A549 treated with RU486 at 1 μM for 4 hours (cell line): Measurements from ENCODE around the gene BRME1. TPM values are rescaled to one million over a fixed set of nuclear protein-coding genes. Genes with fewer than 3 reads are reported as not detected.

Experiments
- total RNA-seq: library from RNA; stranded (reverse); fragments of 200-300 nt; extraction: Qiagen RNA extraction; gene quantifications from 5 replicates; pipeline ENCODE4 v1.2.3, GENCODE V29; 2022; ENCODE audit warnings: low read depth

Gene BRME1
- 0.16 to 0.62 TPM (median 0.39 TPM) in 5 replicates for total RNA-seq

DNA sequence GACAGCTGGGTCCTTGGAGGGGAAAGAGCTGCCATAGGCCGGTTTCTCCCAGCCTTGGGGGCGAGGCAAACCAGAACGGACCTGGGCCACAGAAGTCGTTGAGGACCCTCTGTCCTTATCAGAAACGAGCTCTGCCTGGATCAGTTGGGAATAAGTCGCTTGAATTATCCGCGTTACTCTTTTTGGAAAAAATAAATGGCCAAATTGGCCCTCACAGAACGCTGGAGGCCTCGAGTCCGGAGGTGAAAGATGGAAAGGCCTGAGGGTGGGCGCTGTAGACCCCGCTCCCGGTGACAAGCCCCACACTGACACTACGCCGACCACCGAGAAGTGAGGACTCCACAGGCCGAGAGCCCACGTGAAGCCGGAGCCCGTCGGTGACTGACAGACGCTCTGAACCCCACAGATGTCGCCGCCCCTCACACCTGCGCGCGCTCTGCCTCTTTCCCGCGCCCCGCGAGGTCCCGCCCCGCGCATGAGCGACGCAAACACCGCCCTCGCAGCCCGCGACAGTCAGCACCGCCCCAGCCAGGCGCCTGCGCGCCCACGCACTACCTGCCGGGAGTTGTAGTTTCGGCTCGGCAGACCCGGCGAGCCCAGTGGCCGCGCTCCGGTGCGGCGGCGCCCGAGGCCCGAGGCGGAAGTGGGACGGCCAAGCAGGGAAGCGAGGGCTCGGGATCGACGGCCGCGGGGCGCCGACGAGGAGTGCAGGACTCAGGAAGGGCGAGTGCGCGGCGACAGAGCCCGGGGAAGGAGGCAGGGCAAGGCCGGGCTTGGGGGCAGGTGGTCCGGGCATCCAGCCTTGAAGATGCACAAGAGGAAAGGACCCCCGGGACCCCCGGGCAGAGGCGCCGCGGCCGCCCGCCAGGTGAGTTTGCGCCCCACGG is at the start of gene BRME1, which contains the start of gene CC2D1A:
BRME1 (minus strand) TSS at position 484 of the 887 bp plus-strand sequence. CDS start 1,225 bp downstream, outside the sequence.
CC2D1A (plus strand) TSS at position 568 of the 887 bp plus-strand sequence; CDS start at position 809, 241 bp downstream.

GRCh38 chr19:13952154-13952930 is 46.4 kb upstream of the BRME1 start, which contains the start of gene DCAF15:
TSS of gene DCAF15 (plus strand) at chr19:13952509. CDS start at chr19:13952513, 4 bp downstream.

DNA sequence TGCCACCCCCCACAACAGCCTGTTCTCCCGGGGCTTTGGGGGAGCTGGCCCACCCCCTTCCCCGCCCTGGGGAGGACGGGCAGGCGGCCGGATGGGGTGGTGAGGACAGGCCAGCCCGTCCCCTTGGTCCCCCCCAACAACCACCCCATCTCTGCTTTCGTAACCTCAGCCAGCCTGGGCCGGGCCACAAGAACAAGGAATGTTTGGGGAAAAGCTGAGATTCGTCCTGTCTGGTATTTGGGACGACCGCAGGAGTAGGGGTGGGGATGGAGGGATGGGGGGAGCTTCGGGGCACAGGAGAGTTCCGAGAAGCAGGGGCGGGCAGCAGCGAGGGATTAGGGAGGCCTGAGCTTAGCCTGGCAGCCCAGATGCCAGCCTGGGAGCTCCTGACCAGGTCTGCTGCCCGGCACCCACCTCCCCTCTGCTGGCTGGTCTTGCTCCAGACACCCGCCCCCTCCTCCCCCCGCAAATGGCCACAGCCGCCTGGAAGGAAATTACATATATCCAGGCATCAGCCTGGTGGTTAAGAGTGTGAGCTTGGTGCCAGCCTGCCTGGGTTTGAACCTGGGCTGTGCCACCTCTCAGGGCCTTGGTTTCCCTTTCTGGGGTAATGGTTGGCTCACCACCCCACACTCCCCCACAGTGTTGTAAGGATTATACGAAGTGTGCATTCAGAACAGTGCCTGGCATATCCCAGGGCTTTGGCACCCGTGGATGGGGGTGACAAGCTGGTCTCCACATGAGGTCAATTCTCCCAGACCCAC is 32.6 kb upstream of the BRME1 start, which contains the start of gene PODNL1:
PODNL1 (minus strand) TSS at position 117 of the 764 bp plus-strand sequence. CDS start 236 bp downstream, outside the sequence.

GRCh38 chr19:13876834-13877233 is 29.1 kb downstream of the BRME1 start, which contains the start of gene NANOS3:
TSS of gene NANOS3 (plus strand) at chr19:13877134. CDS start at chr19:13877249, 115 bp downstream.

Other genes with a start within 250 kb of the BRME1 start
- gene MRI1, start 141.6 kb downstream of the BRME1 start, total RNA-seq: 8.9 to 14.3 TPM (median 14.2 TPM) in 5 replicates
- 139 to 249 TPM (median 208 TPM) in 5 replicates for gene C19orf53, start 131.7 kb downstream of the BRME1 start, total RNA-seq
- 5.3 to 8.7 TPM (median 8.0 TPM) in 5 replicates for gene ZSWIM4, start 110.7 kb downstream of the BRME1 start, total RNA-seq
- 1.3 to 4.2 TPM (median 2.6 TPM) in 5 replicates for gene NANOS3, start 29.0 kb downstream of the BRME1 start, total RNA-seq
- gene CC2D1A, start 84 bp upstream of the BRME1 start, total RNA-seq: 7.6 to 10.6 TPM (median 9.4 TPM) in 5 replicates
- gene PODNL1, start 32.3 kb upstream of the BRME1 start, total RNA-seq: 0.49 to 1.2 TPM (median 0.80 TPM) in 5 replicates
- 13.5 to 21.8 TPM (median 19.8 TPM) in 5 replicates for gene DCAF15, start 46.4 kb upstream of the BRME1 start, total RNA-seq
- 3.1 to 6.5 TPM (median 5.4 TPM) in 5 replicates for gene RFX1, start 100.2 kb upstream of the BRME1 start, total RNA-seq
- gene RLN3, start 122.0 kb upstream of the BRME1 start, total RNA-seq: not detected in 5 replicates
- 9.2 to 10.6 TPM (median 9.8 TPM) in 5 replicates for gene IL27RA, start 125.6 kb upstream of the BRME1 start, total RNA-seq
- gene PALM3, start 156.0 kb upstream of the BRME1 start, total RNA-seq: 1.3 to 2.6 TPM (median 1.9 TPM) in 5 replicates
- gene MISP3, start 166.7 kb upstream of the BRME1 start, total RNA-seq: 2.2 to 4.8 TPM (median 4.3 TPM) in 5 replicates
- not detected in 5 replicates for gene C19orf67, start 179.7 kb upstream of the BRME1 start, total RNA-seq
- 30.5 to 45.6 TPM (median 39.2 TPM) in 5 replicates for gene SAMD1, start 184.6 kb upstream of the BRME1 start, total RNA-seq
- 31.1 to 34.9 TPM (median 33.2 TPM) in 5 replicates for gene PRKACA, start 211.6 kb upstream of the BRME1 start, total RNA-seq
- gene ASF1B, start 230.5 kb upstream of the BRME1 start, total RNA-seq: 29.7 to 37.1 TPM (median 33.0 TPM) in 5 replicates